ENCODE results near the gene RAD51B.
"Not testable (repeated sequence)": the region's sequence is repeated elsewhere in the genome, so short reads cannot be mapped to it uniquely, and the experiment has no call there.

RAD51B gene

DNA sequence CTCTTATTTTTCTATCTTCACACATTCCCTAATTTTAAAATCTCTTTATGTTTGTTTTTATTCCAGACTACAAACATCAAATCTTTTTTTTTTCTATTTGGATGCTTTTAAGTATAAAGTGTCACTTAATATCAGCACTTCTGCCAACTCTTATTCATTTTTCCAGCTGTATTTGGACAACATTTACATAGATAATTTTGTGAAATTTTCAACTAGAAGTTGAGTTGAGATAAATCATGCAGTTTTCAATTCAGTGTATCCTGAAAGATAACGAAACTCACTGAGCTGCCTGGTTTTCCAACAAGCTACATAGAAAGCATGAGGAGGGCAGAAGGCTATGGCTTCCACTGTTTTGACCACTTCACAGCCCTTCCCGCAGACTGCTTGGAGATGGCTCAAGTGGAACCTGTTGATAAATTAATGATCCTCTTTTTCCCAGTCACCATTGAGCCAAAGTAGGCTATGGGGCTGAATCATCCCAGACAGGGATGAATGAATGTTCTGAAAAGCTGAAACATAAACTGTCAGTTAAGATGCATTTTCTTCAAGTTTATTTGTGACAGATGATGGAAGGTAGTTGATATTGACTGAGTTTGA, 213.9 kb downstream of the RAD51B start:
- no peak for DNase-seq

DNA sequence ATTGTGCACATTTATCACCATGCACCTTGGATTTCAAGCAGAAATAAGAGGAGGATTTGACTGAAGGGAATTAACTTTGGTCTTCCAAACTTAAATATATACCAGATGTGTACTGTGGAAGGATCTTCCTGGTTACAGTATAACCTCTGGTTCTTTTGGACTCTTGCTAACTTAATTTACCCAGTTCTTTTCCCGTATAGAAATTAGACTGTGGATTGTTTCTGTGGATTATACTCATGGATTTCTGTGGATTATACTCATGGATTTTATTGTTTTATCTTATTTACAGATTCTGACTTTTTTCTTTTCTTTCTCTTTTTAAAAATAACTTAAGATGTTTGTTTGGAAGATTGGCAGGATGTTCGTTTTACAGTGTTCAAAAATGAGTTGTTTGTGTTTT, 215.3 kb downstream of the RAD51B start:
- DNase-seq = no peak

DNA sequence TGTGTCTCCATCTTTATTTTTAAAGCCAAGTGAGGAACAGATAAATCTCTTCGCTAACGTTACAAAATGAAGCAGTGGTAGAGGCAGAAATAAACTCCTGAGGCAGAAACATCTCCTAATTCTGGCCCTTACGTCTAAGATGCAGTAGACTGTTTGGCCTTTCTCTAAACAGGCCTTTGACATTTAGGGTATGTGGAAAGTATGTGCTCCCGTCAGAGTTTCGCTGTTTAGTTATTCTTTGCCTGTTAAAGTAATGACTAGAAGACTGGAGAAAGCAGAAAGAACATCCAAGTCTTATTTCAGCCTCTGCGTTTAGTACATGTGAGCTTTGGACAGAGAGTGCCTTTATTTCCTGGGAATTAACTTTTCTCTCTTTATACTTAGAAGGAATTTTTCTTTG, 216.6 kb downstream of the RAD51B start:
- DNase-seq = no peak

DNA sequence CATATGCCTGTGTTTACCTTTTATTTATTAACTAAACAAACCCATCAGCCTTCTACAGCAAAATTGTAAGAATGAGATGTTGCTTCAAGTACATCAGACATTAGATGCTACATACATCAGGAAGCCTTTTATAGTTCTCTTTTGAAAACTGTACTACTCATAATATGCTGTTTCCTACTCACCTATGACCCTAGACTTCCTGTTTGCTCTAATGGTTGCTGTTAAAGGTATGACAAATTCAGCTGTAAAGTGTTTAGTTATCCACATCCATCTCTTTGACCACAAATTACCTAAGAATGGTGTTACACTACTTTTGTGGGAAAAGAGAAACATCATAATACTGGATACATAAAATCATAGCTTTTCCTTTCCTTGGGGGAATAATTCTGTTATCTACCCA, 220.0 kb downstream of the RAD51B start:
- no peak for DNase-seq

DNA sequence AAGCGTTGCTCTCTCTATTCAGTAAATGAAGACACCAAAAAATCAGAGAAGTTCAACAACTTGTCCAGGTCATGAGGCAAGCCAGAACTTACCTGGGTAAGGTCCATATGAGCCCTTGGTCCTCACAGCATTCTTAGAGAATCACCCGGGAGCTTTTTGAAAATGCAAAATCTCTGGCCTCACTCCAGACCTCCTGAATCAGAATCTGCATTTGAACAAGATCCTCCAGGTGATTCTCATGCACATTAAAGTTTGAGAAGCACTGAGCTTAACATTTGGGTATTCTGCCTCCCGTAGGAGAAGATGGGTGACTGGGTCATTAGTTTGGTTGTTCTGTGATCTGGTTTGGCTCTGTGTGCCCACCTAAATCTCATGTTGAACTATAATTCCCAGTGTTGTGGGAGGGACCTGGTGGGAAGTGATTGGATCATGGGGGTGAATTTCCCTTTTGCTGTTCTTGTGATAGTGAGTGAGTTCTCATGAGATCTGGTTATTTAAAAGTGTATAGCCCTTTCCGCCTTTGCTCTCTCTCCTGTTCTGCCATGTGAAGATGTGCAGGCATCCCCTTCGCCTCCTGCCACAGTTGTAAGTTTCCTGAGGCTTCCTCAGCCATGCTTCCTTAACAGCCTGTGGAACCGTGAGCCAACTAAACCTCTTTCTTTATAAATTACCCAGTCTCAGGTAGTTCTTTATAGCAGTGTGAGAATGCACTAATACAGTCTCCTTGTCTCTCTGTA, 221.2 kb downstream of the RAD51B start:
- DNase-seq = no peak

DNA sequence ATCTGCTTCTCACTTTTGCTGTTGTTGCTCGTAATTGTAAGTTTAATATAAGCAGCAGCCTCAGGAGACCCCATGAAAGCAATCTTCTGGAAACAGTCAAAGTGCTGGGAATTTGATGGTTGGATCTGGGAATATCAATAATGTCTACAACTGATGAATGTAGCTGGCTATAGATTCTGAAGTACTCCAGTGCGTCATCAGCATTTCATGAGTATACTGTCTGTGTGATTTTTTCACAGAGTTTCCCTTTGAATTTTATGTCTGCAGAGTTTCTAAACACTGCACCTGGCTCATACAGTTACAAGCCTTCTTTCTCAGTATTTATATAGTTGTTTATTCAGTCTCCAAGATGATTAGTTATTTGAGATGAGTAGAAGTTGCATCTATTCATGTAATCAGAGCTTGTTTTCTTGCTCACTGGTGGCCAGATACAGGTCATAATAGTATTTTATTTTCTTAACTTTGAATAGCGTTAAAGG, 222.3 kb downstream of the RAD51B start:
- no peak for DNase-seq

DNA sequence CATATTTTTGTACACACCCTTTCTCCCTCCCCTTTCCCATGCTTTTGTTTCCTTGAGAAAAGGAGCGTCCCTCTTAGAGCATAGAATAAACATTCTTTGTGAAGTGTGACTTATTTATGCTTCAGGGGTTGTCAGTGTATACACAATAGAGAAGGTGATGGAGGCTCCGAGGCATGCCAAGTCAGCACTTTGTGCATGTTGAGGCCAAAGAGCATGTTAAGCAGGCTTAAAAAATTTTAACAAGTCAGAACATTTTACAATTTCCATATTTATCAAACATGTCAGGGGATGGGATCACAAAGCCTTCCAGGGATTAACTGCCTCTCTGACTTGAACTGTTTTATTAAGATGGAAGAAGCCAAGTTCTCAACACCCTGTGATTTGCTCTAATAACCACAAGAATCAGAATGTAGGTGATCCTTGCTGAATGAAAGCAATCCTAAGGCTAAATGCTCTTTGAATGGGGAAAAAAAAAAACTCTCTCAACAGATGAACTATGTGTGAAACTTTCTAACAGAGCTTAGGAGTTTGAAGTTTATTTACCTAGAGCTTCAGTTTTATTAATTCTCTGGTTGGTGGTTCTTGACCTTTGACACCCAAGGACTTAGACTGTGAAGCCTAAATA, 223.1 kb downstream of the RAD51B start:
- no peak for DNase-seq

DNA sequence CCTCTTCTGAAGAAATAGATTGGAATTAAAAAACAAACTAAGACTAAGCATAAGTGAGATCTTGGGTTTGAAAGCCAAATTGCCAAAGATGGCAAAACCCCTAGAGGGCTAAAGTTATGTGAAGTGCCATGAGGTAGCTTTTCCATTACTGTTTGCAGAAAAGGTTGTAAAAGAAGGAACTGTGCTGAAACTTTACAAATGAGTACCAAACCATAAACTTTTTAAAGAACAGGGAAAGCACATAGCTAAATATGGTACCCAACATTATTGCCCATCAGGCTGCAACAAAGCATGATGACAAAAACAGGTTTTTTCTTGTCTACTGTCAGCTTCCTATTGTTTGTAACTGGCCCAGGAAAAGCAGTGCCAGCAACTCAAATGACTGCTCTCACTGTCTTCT, 224.2 kb downstream of the RAD51B start:
- DNase-seq = no peak

DNA sequence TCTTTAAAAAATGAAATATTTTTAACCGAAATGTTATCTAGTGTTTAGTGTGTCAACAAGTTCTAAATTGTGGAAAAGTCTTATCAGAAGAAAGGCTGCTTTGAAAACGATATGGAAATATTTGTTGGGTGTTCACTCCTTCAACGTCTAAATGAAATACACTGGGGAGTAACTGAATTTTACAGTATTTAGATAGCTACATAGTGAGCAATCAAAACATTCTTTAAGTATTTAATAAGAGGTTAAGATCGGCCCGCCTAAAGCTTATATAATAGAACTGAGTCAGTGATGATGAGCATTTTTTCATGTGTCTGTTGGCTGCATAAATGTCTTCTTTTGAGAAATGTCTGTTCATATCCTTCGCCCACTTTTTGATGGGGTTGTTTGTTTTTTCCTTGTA, 228.3 kb downstream of the RAD51B start:
- no peak for DNase-seq

DNA sequence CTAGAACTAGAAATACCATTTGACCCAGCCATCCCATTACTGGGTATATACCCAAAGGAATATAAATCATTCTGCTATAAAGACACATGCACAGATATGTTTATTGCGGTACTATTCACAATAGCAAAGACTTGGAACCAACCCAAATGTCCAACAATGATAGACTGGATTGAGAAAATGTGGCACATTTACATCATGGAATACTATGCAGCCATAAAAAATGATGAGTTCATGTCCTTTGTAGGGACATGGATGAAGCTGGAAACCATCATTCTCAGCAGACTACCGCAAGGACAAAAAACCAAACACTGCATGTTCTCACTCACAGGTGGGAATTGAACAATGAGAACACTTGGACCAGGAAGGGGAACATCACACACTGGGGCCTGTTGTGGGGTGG, 229.2 kb downstream of the RAD51B start:
- DNase-seq = not testable (repeated sequence)

DNA sequence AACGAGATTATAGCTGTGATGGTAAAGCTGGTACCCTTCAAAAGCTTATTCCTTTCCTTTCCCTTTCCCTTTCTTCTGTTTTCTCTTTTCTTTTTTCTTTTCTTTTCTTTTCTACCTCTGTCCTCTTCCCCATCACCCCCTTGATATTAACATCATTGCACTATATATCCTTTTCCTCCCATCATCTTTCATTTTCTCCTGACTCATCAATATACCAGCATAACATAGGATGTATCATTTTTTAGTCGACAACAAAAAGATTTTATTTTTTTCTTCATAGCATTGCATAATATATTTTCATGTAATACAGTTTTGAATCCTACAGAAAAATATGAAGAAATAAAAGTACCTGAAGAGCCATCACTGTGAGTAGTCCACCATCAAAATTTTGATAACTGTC, 230.6 kb downstream of the RAD51B start:
- DNase-seq = no peak

DNA sequence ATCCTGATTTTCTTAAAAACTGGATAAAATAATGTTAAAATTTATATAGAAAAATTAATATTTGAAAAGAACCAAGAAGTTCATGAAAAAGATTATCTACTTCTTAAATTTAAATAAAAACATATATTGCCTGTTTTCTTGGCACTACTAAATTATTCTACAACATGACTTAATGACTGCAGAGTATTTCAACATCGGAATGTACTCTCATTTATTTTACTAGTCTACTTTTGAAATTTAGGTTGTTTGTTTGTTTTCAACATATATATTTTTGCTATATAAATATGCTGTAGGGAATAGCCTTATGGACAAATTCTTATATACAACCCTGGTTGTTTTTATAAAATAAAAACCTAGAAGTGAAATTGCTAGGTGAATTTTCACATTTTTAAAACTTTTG, 231.6 kb downstream of the RAD51B start:
- no peak for DNase-seq

DNA sequence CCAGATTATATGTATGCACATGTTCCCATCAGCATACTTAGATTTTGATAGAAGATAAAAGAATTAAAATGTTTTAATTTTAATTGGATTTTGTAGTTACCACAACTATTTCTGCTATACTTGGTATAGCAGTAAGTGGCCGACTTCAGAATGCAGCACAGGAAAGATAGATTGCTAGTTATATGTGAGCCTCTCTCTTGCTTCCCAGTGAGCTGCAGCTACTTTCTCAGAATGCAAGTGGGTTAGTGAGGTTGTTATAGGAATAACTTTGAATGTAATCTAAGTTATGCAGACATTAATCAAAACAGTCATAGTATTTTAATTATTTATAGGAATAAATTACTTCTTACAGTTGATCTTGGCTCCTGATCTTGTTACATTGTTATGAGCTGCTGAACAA, 240.6 kb downstream of the RAD51B start:
- no peak for DNase-seq

DNA sequence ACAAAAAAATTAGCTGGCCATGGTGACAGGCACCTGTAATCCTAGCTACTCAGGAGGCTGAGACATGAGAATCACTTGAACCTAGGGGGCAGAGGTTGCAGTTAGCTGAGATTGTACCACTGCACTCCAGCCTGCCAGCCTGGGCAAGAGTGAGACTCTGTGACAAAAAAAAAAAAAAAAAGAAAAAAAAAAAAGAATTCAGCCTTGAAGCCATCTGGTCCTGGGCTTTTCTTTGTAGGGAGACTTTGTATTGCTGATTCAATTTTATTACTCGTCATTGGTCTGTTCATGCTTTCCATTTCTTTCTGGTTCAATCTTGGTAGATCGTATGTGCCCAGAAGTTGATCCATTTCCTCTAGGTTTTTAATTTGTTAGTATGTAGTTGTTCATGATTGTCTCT, 243.1 kb downstream of the RAD51B start:
- no peak for DNase-seq

DNA sequence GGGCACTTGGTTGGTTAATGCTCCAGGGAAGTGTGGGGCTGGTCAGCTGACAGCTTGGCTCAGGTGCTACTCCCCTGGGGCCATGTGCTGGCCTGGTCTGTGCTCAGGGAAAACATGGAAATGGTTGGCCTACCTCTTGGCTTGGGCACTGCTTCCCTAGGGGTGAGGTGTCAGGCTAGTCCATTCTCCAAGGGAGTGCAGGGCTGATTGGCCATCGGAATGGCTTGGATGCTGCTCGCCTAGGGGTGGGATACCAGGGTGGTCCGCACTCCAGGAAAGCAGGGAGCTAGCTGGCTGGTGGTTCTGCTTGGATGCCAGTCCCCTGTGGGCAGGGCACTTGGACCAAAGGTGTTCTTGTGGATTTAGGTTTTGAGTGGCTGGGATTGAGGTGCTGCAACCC, 245.7 kb downstream of the RAD51B start:
- DNase-seq = no peak

DNA sequence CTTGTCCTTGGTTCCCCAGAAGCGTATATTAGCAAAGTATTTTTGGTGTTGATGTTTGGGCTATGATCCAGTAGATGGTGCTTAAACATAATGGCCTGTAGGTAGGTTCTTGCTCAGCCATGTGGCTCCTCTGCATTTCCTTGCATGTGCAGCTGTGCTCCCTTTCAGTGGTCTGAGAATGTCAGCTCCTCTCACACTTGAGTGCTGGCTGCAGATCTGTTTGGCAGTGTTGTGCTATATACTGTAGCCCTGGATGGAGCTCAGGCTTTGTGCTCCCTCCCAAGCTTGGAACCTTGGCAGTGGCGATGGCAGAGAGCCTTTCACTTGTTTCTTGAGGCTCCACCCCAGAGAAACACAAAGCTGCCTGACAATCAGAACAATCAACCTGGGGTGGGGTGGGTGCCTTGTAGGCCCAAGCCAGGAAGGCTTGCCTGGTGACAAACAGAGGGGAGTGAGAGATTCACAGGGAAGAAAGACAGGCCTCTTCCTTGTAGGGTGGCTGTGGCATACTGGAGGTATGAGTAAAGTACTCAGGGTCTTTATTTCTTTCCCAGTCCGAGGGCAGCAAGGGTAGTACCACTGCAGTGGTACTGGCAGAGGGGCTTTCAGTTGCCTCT, 255.3 kb downstream of the RAD51B start:
- DNase-seq = no peak

DNA sequence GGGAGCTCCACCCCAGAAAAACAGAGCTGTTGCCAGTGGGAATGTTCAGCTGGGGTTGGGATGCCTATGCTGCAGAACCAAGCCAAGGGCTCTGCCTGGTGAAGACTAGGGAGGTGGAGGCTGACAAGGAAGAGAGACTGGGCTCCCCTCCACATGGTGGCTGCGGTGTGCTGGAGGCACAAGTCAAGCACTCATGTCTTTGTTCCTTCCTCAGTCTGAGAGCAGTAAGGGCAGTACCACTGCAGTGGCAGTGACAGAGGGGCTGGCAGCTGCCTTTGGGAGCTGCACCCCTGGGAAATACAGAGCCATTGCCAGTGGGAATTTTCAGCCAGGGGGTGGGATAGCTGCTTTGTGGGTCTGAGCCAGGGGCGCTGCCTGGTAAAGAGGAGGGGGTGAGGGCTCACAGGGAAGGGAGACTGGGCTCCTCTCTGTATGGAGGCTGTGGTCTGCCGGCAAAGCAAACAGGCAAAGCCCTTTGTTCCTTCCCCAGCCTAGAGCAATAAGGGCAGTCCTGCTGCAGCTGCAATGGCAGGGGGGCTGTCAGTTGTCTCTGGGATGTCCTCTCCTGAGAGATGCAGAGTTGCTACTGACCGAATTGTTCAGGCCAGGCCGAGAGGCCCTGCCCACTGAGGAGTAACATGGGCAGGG, 255.9 kb downstream of the RAD51B start:
- DNase-seq = no peak

DNA sequence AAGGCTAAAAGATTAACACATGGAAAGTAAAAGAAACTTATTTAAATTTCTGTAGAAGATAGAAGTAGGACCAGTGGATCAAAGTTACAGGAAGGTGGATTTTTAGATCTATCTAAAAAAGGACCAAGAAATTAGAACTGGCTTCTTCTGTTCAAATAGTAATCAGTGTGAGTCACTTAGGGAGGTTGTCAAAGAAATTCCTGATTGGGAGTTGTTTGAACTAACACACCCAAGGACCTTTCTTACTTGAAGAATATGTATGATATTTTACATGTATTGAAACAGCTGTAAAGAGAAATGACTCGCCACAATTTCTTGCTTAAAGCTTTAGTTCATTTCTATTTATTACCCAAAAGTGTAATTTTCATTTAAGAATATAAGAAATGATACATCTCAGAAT, 256.9 kb downstream of the RAD51B start:
- no peak for DNase-seq

DNA sequence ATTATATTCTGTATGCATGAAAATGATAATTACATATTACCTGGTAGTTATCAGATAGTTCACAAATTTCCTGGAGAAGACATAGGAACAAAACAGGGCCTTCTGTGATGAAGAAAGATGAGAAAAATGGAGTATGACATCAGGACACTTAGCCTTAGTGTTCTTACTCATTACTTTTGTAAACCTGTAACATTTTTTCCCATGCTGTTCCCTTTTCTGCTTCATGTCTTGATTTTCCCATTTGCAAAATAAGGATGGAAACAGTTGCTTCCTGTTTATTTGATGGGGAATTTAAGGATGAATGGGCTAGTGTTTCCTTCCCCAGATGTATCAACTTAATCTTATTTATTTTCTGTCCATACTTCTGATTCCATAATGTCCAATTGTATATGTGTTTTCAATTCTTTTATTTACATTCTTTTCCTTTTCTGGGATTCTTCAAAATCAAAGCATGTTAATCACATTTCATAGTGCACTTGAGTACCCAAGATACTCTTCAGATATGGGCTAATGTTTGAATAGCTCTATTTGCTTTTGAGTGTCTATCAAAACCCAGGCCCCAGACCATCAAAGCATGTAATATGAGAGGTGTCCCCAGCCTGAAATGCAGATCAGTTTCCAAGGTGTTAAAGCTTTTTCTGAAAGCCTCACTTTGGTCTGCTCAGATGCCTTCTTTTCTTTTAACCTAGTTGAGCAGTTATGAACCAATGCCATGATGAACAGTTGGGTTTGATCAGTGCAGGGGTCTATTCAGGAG, 260.5 kb downstream of the RAD51B start:
- no peak for DNase-seq

DNA sequence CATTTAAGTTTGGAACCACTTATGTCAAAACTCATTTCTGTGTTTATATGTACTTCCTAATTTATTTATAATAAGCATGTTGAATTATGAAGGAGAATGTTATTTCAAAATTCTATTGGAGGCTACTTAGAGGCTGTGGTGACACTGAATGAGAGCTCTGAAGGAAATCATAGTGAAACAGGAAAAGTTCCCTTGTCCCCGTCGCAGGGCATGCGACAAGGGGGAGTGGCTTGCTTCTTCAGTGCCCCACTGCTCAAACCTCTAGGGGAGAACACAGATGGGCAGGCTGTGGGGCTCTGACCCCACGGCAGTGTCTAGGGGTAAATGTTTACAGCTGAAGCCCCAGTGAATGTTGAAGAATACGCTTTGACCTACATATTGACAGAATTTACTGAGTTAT, 261.9 kb downstream of the RAD51B start:
- no peak for DNase-seq

DNA sequence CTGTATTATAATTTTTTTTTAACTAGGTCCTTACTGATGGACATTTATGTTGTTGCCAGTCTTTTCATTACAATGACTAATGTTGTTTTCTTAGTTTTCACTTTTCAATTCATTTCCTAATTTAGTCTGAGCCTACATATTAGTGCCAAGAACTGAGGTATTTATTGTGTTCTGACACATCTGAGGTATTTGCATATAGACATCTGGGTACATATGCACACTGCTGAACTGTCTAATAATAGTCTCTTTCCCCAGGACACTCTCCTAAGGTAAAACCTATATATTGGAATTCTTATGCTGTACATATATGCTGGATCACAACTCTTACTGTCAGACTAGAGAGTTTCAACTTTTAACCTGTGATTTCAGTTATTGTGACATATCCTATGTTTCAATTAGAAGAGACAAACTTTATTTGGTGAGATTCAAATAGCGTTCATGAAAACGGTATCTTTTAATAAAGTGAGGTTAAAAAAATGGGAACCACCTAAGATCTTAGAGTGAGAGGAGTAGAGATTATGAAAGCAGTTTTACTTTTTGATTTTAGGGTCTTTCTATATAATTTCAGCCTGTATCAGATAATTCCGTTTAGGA, 263.2 kb downstream of the RAD51B start:
- no peak for DNase-seq

DNA sequence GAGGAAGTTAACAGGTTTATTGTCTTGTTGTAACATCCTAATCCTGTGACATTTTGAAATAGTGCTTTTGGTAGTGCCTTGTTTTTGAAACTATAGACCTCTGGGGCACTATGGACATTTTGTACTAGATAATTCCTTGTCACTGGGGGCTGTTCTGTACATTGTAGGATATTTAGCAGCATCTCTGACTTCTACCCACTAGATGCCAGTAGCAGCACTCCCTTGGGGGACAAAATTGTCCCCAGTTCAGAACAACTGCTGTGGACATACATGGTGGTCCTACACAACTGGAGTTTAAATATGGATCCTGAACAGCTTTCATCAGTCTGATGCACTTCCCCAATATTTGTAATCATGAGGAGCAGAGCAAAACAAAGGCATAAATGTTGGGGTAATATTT, 264.7 kb downstream of the RAD51B start:
- DNase-seq = no peak
